HepG2 (cell line): ENCODE results near the gene BIN1. TPM values are rescaled to one million over a fixed set of nuclear protein-coding genes. Genes with fewer than 3 reads are reported as not detected.

Source experiments
- ATAC-seq: fragments of 200-7000 bp; cut with Tn5 transposase; 3 replicates; pipeline ENCODE4 v1.9.1; 2020; ENCODE audit warnings: mild to moderate bottlenecking, moderate library complexity
- Bru-seq: library from RNA; stranded (reverse); fragments of 400-500 nt; gene quantifications from one replicate; lab custom pipeline; 2021; lab: Mats Ljungman, UMichigan
- BruChase-seq, 2 experiments: library from RNA; stranded (reverse); fragments of 400-500 nt; gene quantifications; one replicate each; lab custom pipeline; 2021; lab: Mats Ljungman, UMichigan
- BruUV-seq: library from RNA; stranded (reverse); fragments of 400-500 nt; replicated peaks from 2 replicates; lab custom pipeline; 2021; lab: Mats Ljungman, UMichigan
- CTCF ChIA-PET: fragments of 300-600 bp; formaldehyde crosslinking; extraction: SDS; loops from one replicate; lab custom pipeline; 2021; ENCODE audit warnings: low total read pairs, inconsistent platforms, low intra/inter-chr PET ratio; lab: Yijun Ruan, JAX
- POLR2A ChIA-PET: fragments of 350-600 bp; sonication (Branson Sonifier 250); formaldehyde crosslinking; loops from one replicate; lab custom pipeline; 2020; ENCODE audit warnings: antibody characterized with exemption, inconsistent platforms; lab: Yijun Ruan, JAX
- DNase-seq: peaks from one replicate; pipeline ENCODE4 v3.0.0-alpha.2; 2015; ENCODE audit warnings: low spot score
- FAIRE-seq: peaks from 3 replicates; lab custom pipeline; 2011; peaks lifted over from hg19 to GRCh38; lab: Jason Lieb, UNC
- H2AFZ ChIP-seq: one replicate; pipeline ENCODE4 v1.6.1; 2011; ENCODE audit warnings: low read length, inconsistent platforms
- H3K27ac ChIP-seq: fragments of 300-600 bp; 3 replicates; pipeline ENCODE4 v1.8.0; 2011; ENCODE audit warnings: mixed run types, mild to moderate bottlenecking, mixed read lengths, low read length, inconsistent platforms; ENCODE audit not compliant: insufficient read depth; ENCODE audit errors: extremely low read length
- H3K27me3 ChIP-seq, 2 experiments: fragments of 200-600 bp in 1 of 2; 2 replicates in 1 of 2; 3 replicates in 1 of 2; pipeline versions ENCODE4 v1.6.0 to v1.8.0; 2011; ENCODE audit warnings: low read length in 2 of 2, mild to moderate bottlenecking in 2 of 2, moderate library complexity in 2 of 2, inconsistent platforms in 1 of 2; ENCODE audit not compliant: insufficient read depth in 2 of 2, control insufficient read depth in 1 of 2
- H3K36me3 ChIP-seq, 2 experiments: fragments of 200-600 bp in 1 of 2; replicated peaks in 1 of 2; 2 replicates in 1 of 2; 3 replicates in 1 of 2; pipeline versions ENCODE4 v1.5.1 to v1.8.0; 2011; ENCODE audit warnings: low read length in 2 of 2, inconsistent platforms in 1 of 2; ENCODE audit not compliant: insufficient read depth in 2 of 2, control insufficient read depth in 1 of 2
- H3K4me1 ChIP-seq: 2 replicates; pipeline ENCODE4 v1.5.1; 2012; ENCODE audit warnings: low read length, inconsistent platforms; ENCODE audit not compliant: insufficient read depth
- H3K4me2 ChIP-seq: 2 replicates; pipeline ENCODE4 v1.6.0; 2011; ENCODE audit warnings: low read depth, low read length, inconsistent platforms
- H3K4me3 ChIP-seq, 3 experiments: fragments of 200-600 bp in 1 of 3; sonication (generic), shearing (Covaris generic) in 1 of 3; replicated peaks in 1 of 3; 2 replicates each; pipeline ENCODE4 v1.5.1; 2011 to 2016; ENCODE audit warnings: low read length in 3 of 3, inconsistent platforms in 2 of 3, low read depth in 2 of 3, mild to moderate bottlenecking in 2 of 3, control low read depth in 1 of 3, mixed read lengths in 1 of 3; ENCODE audit not compliant: insufficient read depth in 1 of 3
- H3K79me2 ChIP-seq: one replicate; pipeline ENCODE4 v1.6.1; 2011; ENCODE audit warnings: low read length, inconsistent platforms; ENCODE audit not compliant: insufficient read depth
- H3K9ac ChIP-seq: 2 replicates; pipeline ENCODE4 v1.6.0; 2011; ENCODE audit warnings: mild to moderate bottlenecking, low read depth, low read length, inconsistent platforms; ENCODE audit not compliant: insufficient read depth
- H3K9me3 ChIP-seq: 2 replicates; pipeline ENCODE4 v1.5.1; 2012; ENCODE audit warnings: mild to moderate bottlenecking, low read length
- H4K20me1 ChIP-seq: 2 replicates; pipeline ENCODE4 v1.6.0; 2011; ENCODE audit warnings: inconsistent platforms, mild to moderate bottlenecking, low read length, moderate library complexity; ENCODE audit not compliant: insufficient read depth
- FOXJ3 ChIP-seq: sonication (generic); formaldehyde crosslinking; IDR thresholded peaks from 2 replicates; pipeline ENCODE4 v1.4.0; 2020; ENCODE audit warnings: missing genetic modification reagents, mild to moderate bottlenecking, borderline replicate concordance
- HNRNPK ChIP-seq: fragments of 200-400 bp; formaldehyde crosslinking; IDR thresholded peaks from 2 replicates; pipeline ENCODE4 v1.6.1; 2018; ENCODE audit warnings: low read length, low read depth, moderate library complexity, mild to moderate bottlenecking; ENCODE audit not compliant: poor library complexity, severe bottlenecking
- ISL2 ChIP-seq: sonication (generic); formaldehyde crosslinking; IDR thresholded peaks from 2 replicates; pipeline ENCODE4 v1.5.0; 2020; ENCODE audit warnings: missing genetic modification reagents
- KMT2A ChIP-seq: sonication (generic); formaldehyde crosslinking; IDR thresholded peaks from 2 replicates; pipeline ENCODE4 v1.4.0; 2020; ENCODE audit warnings: missing genetic modification reagents
- MAZ ChIP-seq, 2 experiments: sonication (generic) in 1 of 2; formaldehyde crosslinking in 1 of 2; IDR thresholded peaks; 2 replicates each; pipeline versions ENCODE4 v1.5.0 to v1.6.1; 2012 to 2020; ENCODE audit warnings: low read depth in 2 of 2, mild to moderate bottlenecking in 2 of 2, borderline replicate concordance in 1 of 2, improper control_type of control experiment in 1 of 2, low read length in 1 of 2, missing genetic modification reagents in 1 of 2, moderate library complexity in 1 of 2
- RBFOX2 ChIP-seq: fragments of 200-400 bp; formaldehyde crosslinking; IDR thresholded peaks from 2 replicates; pipeline ENCODE4 v1.6.1; 2017; ENCODE audit warnings: low read depth, mild to moderate bottlenecking, low read length
- RXRB ChIP-seq: IDR thresholded peaks from 2 replicates; pipeline ENCODE4 v1.6.1; 2016; ENCODE audit warnings: borderline replicate concordance, missing genetic modification reagents, missing compliant biosample characterization
- ZNF263 ChIP-seq: sonication (generic); formaldehyde crosslinking; IDR thresholded peaks from 2 replicates; pipeline ENCODE4 v1.4.0; 2020; ENCODE audit warnings: missing genetic modification reagents
- WGBS: methylation state at CpG from one replicate; pipeline ENCODE4 v1.1.6; 2017; ENCODE audit warnings: low lambda C conversion rate; 5-methylcytosine and 5-hydroxymethylcytosine counted together
- in situ Hi-C: cut with HindIII; loops from 2 replicates; pipeline ENCODE4 v1.10.0; 2017; ENCODE audit warnings: low pct_unique_long_range_greater_than_20kb; ENCODE audit not compliant: extremely low pct_ligation_motif_present
- intact Hi-C: fragments of 100-400 bp; cut with micrococcal nuclease; formaldehyde crosslinking; loops from one replicate; pipeline ENCODE4 v1.10.0; 2022; ENCODE audit not compliant: unreplicated experiment
- long read RNA-seq, 2 experiments: library from RNA in 1 of 2; library from polyadenylated mRNA in 1 of 2; stranded (forward) in 1 of 2; unstranded in 1 of 2; transcript quantifications; one replicate each; pipeline ENCODE4 v2.0.0, GENCODE V29; 2019 to 2022
- polyA minus RNA-seq, 3 experiments: library from RNA; depleted of rRNA, polyadenylated mRNA; stranded (reverse); fragments of >200 nt; gene quantifications; 2 replicates each; pipeline ENCODE4 v1.2.3, GENCODE V29; 2011; ENCODE audit warnings: low replicate concordance in 1 of 3
- polyA plus RNA-seq, 8 experiments: library from polyadenylated mRNA; depleted of rRNA in 3 of 8; stranded (reverse) in 7 of 8; unstranded in 1 of 8; fragments of >200 nt; fragmentation: Illumina TruSeq in 4 of 8; extraction: Trizol in 4 of 8; gene quantifications; 2 replicates each; pipeline versions ENCODE4 v1.2.1 to v1.2.3, GENCODE V29; 2011 to 2016; ENCODE audit warnings: low read depth in 4 of 8, missing spikeins in 1 of 8, mixed read lengths in 1 of 8; ENCODE audit not compliant: insufficient read depth in 1 of 8
- total RNA-seq, 5 experiments: library from RNA; depleted of rRNA; stranded (reverse); fragments of >200 nt; fragmentation: Illumina TruSeq; extraction: Trizol; gene quantifications; 2 replicates each; pipeline ENCODE4 v1.2.3, GENCODE V29; 2016; ENCODE audit warnings: low read depth in 1 of 5
- TF ChIP-seq, protein P1 (sequence below): sonication (generic); formaldehyde crosslinking; IDR thresholded peaks from 2 replicates; pipeline ENCODE4 v1.4.0; 2020; ENCODE audit warnings: low read depth, mild to moderate bottlenecking, missing genetic modification reagents
- TF ChIP-seq, protein P2 (sequence below): sonication (generic); formaldehyde crosslinking; IDR thresholded peaks from 2 replicates; pipeline ENCODE4 v1.4.0; 2020; ENCODE audit warnings: mild to moderate bottlenecking, missing genetic modification reagents
- TF ChIP-seq, protein P3 (sequence below): sonication (generic); formaldehyde crosslinking; IDR thresholded peaks from 2 replicates; pipeline ENCODE4 v1.8.0; 2022; ENCODE audit warnings: low read depth, missing genetic modification reagents

The BIN1 gene, protein sequence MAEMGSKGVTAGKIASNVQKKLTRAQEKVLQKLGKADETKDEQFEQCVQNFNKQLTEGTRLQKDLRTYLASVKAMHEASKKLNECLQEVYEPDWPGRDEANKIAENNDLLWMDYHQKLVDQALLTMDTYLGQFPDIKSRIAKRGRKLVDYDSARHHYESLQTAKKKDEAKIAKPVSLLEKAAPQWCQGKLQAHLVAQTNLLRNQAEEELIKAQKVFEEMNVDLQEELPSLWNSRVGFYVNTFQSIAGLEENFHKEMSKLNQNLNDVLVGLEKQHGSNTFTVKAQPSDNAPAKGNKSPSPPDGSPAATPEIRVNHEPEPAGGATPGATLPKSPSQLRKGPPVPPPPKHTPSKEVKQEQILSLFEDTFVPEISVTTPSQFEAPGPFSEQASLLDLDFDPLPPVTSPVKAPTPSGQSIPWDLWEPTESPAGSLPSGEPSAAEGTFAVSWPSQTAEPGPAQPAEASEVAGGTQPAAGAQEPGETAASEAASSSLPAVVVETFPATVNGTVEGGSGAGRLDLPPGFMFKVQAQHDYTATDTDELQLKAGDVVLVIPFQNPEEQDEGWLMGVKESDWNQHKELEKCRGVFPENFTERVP
- 0.93 and 0.98 TPM in 2 replicates for total RNA-seq (2016; rRNA removed; fragmentation: Illumina TruSeq; extraction: Trizol)
- total RNA-seq (2016; cell fraction: cytosol; rRNA removed; fragmentation: Illumina TruSeq; extraction: Trizol; ENCODE audit: low read depth), result 0.61 and 1.1 TPM in 2 replicates
- 0.58 and 0.97 TPM in 2 replicates for total RNA-seq (2016; cell fraction: insoluble cytoplasmic fraction; rRNA removed; fragmentation: Illumina TruSeq; extraction: Trizol)
- total RNA-seq (2016; cell fraction: membrane; rRNA removed; fragmentation: Illumina TruSeq; extraction: Trizol), result 1.2 TPM in 2 replicates
- total RNA-seq (2016; cell fraction: nucleus; rRNA removed; fragmentation: Illumina TruSeq; extraction: Trizol), result 0.28 and 0.41 TPM in 2 replicates
- 0.51 and 1.2 TPM in 2 replicates for polyA plus RNA-seq (2011; rRNA removed)
- polyA plus RNA-seq (2011; cell fraction: cytosol; rRNA removed), result 0.42 and 1.3 TPM in 2 replicates
- 1.2 and 2.2 TPM in 2 replicates for polyA plus RNA-seq (2011; cell fraction: nucleus; rRNA removed)
- polyA plus RNA-seq (2012), result 1.3 and 1.6 TPM in 2 replicates
- polyA plus RNA-seq (2016; cell fraction: cytosol; fragmentation: Illumina TruSeq; extraction: Trizol; ENCODE audit: low read depth), result 0.84 and 1.2 TPM in 2 replicates
- polyA plus RNA-seq (2016; cell fraction: insoluble cytoplasmic fraction; fragmentation: Illumina TruSeq; extraction: Trizol; ENCODE audit: low read depth), result 1.0 and 1.9 TPM in 2 replicates
- 0.97 and 1.1 TPM in 2 replicates for polyA plus RNA-seq (2016; cell fraction: membrane; fragmentation: Illumina TruSeq; extraction: Trizol; ENCODE audit: low read depth)
- polyA plus RNA-seq (2016; cell fraction: nucleus; fragmentation: Illumina TruSeq; extraction: Trizol; ENCODE audit: insufficient read depth, low read depth), result 0.85 and 0.91 TPM in 2 replicates
- 0.84 and 28.9 TPM in 2 replicates for polyA minus RNA-seq (2011; rRNA and poly(A)+ RNA removed; ENCODE audit: low replicate concordance)
- 0.59 and 0.79 TPM in 2 replicates for polyA minus RNA-seq (2011; cell fraction: cytosol; rRNA and poly(A)+ RNA removed)
- polyA minus RNA-seq (2011; cell fraction: nucleus; rRNA and poly(A)+ RNA removed), result 0.50 and 0.90 TPM in 2 replicates
- Bru-seq, nascent RNA, result percentile 20 among the genes with signal in this experiment
- BruChase-seq, experiment 1, labeled RNA remaining after a 6-hour chase, result percentile 21 among the genes with signal in this experiment
- BruChase-seq, experiment 2, labeled RNA remaining after a 2-hour chase, result percentile 19 among the genes with signal in this experiment
- long read RNA-seq, experiment 1, partial matches to known transcripts, result 0 of 5 reads
- long read RNA-seq, experiment 1, other reads (novel, unspliced or antisense), result 5 of 5 reads
- long read RNA-seq, experiment 2, partial matches to known transcripts, result 1 of 7 reads
- long read RNA-seq, experiment 2, other reads (novel, unspliced or antisense), result 4 of 7 reads

DNA sequence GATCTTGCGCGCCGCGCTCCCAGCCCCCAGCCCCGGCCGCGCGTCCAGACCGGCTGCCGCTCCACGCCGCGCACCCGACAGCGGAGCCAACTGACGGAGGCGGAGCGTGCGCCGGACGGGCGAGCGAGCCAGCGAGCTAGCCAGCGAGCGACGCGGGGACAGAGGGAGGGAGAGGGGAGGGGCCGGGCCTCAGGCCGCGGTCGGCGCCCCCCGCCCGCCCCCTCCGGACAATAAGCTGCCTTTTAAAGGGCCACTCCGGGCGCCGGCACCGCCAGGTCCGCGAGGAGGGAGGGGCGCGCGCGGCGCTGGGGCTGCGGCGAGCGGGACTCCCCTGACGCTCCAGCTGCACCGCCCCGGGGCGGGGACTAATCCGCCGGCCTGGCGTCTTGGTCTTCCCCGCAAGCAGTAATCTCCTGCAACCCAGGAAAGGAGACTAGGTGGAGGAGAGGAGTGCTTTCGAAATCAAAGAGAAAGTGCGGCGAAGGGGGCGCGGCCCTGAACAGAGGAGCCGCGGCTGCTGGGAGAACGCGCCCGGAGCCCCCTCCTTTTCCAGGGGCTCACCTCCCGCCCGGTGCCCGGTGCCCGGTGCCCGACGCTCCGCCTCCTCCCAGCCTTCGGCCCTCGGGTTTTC lies at the start of gene BIN1:
Gene BIN1 (minus strand): TSS at position 164 of the 631 bp plus-strand sequence. CDS start 211 bp downstream, outside the sequence.
- WGBS, result 4% methylated on average over 13 of the region's 77 CpGs
- no peaks in the 10 kb centered on the region for H3K9me3 ChIP-seq
- ATAC-seq (peak; percentile 82), FAIRE-seq (no peak), DNase-seq (peak; percentile 34)
- peaks cover 34% of the 10 kb centered on the region for H3K4me1 ChIP-seq
- no peak within 1 kb of the TSS; the same call in 1 of the 2 replicates for H3K9ac ChIP-seq
- CTCF ChIA-PET, result no interaction called here
- no TSS peak for BruUV-seq
- in situ Hi-C loops, result no loop called here
- peaks cover 15 to 67% of the 10 kb centered on the region in 2 experiments for H3K27me3 ChIP-seq
- intact Hi-C loops, result no loop called here
- no peak within 1 kb of the TSS for H2AFZ ChIP-seq
- no peaks in the 10 kb centered on the region for H4K20me1 ChIP-seq
- H3K27ac ChIP-seq, result no peak within 1 kb of the TSS
- no peaks in the 10 kb centered on the region for H3K36me3 ChIP-seq
- POLR2A ChIA-PET, result no interaction called here
- H3K4me2 ChIP-seq, result peak within 1 kb of the TSS; percentile 90
- no peaks in the 10 kb centered on the region for H3K79me2 ChIP-seq
- H3K4me3 ChIP-seq, result peak within 1 kb of the TSS; percentile 55 to 77 (median 67)
- TF ChIP-seq RXRB (CRISPR knock-in tag), result no peak
- peak; percentile 24; the same call in 1 of the 2 replicates for TF ChIP-seq MAZ (IDR thresholded peaks at IDR 0.05; ENCODE audit: borderline replicate concordance, low read depth, low read length)
- TF ChIP-seq MAZ (CRISPR knock-in tag; IDR thresholded peaks at IDR 0.05; ENCODE audit: low read depth), result peak; percentile 62; the same call in 1 of the 2 replicates
- TF ChIP-seq ISL2, result 0 out of 2 replicates have a peak, but pooled peaks have one; percentile 16
- peak; percentile 53; the same call in 1 of the 2 replicates for TF ChIP-seq RBFOX2
- TF ChIP-seq, protein P1, sequence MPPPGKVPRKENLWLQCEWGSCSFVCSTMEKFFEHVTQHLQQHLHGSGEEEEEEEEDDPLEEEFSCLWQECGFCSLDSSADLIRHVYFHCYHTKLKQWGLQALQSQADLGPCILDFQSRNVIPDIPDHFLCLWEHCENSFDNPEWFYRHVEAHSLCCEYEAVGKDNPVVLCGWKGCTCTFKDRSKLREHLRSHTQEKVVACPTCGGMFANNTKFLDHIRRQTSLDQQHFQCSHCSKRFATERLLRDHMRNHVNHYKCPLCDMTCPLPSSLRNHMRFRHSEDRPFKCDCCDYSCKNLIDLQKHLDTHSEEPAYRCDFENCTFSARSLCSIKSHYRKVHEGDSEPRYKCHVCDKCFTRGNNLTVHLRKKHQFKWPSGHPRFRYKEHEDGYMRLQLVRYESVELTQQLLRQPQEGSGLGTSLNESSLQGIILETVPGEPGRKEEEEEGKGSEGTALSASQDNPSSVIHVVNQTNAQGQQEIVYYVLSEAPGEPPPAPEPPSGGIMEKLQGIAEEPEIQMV (CRISPR knock-in tag), result no peak
- TF ChIP-seq, protein P2, sequence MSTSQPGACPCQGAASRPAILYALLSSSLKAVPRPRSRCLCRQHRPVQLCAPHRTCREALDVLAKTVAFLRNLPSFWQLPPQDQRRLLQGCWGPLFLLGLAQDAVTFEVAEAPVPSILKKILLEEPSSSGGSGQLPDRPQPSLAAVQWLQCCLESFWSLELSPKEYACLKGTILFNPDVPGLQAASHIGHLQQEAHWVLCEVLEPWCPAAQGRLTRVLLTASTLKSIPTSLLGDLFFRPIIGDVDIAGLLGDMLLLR (CRISPR knock-in tag), result peak; percentile 51; the same call in 1 of the 2 replicates
- peak; percentile 83 for TF ChIP-seq HNRNPK
- TF ChIP-seq ZNF263 (CRISPR knock-in tag), result peak; percentile 11; the same call in 1 of the 2 replicates
- TF ChIP-seq FOXJ3 (CRISPR knock-in tag), result no peak
- no peak; the same call in 1 of the 2 replicates for TF ChIP-seq KMT2A (CRISPR knock-in tag)
- TF ChIP-seq, protein P3, sequence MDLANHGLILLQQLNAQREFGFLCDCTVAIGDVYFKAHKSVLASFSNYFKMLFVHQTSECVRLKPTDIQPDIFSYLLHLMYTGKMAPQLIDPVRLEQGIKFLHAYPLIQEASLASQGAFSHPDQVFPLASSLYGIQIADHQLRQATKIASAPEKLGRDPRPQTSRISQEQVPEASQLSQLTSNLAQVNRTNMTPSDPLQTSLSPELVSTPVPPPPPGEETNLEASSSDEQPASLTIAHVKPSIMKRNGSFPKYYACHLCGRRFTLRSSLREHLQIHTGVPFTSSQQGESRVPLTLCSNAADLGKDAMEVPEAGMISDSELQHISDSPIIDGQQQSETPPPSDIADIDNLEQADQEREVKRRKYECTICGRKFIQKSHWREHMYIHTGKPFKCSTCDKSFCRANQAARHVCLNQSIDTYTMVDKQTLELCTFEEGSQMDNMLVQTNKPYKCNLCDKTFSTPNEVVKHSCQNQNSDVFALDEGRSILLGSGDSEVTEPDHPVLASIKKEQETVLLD (CRISPR knock-in tag), result no peak
